GM18511 (cell line): Measurements from ENCODE around the gene NCS1.

Experiments used
- ATAC-seq: cut with Tn5 transposase; IDR thresholded peaks from one replicate; pipeline ENCODE4 v1.9.1; 2021; ENCODE audit warnings: mild to moderate bottlenecking, moderate library complexity; ENCODE audit not compliant: unreplicated experiment

NCS1 gene

DNA sequence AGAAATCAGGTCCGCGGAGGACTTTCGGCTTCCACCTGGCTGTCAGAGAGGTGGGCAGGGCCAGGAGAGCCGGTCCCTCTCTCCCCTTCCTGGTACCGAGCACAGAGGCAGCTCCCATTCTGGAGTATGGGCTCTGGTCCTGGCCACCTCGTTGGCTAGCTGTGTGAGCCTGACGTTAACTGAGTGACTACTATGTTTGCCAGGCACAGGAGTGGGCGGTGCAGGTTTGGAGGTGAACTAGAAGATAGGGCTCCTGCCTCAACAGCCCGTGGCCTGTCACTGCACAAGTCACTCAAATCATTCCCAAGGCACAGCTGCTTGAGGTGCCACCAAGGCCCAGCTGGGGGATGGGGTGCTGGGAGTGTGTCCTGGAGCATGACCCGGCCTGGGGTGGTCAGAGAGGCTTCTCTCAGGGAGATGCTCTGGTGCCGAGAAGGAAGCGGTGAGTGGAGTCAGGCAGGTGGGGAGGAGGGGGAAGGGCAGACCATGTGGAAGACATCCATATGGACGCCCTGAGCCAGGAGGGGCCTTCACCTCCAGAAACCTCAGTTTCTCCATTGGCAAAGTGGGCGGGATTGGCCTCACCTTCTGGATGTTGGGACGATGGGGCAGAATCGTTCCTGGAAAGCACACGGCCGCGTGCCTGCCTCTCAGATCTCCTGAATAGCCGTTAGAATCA, 39.5 kb downstream of the NCS1 start:
- no peak for ATAC-seq

DNA sequence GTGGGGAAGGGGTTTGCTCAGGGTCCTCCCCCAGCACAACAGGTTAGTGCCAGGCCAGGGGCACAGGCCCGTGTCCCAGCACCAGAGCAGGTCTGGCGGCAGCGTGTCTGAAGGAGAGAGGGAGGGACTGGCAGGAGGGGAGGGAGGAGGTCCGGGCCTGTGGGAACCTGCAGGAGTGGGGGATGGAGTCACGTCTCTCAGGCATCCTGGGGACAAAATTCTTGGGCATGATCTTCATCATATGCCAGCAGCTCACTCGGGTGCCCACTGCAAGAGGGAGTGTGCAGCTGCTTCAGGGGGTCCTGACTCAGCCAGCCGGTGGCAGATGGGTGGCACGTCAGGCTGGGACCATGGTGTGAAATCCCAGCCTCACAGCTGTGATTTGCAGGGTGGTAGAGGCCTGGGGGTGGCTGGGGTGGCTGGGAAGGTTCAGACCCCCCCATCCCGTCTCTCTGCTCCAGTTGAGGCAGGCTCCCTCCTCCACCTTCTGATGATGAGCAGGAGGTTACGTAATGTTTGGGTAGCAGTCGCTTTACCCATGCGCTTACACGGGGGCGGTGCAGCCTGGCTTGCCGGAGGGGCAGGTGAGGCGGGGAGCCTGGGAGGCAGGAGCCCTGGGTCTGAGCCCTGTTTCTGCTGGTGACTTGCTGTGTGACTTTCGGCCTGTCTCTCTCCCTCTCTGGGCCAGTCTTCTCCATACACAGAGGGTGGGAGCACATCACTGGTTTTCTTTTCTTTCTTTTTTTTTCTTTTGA, 40.5 kb downstream of the NCS1 start:
- ATAC-seq: no peak

GRCh38 chr9:130213911-130214761, 41.9 kb downstream of the NCS1 start:
- ATAC-seq: no peak

GRCh38 chr9:130214776-130215340, 42.7 kb downstream of the NCS1 start:
- no peak for ATAC-seq

DNA sequence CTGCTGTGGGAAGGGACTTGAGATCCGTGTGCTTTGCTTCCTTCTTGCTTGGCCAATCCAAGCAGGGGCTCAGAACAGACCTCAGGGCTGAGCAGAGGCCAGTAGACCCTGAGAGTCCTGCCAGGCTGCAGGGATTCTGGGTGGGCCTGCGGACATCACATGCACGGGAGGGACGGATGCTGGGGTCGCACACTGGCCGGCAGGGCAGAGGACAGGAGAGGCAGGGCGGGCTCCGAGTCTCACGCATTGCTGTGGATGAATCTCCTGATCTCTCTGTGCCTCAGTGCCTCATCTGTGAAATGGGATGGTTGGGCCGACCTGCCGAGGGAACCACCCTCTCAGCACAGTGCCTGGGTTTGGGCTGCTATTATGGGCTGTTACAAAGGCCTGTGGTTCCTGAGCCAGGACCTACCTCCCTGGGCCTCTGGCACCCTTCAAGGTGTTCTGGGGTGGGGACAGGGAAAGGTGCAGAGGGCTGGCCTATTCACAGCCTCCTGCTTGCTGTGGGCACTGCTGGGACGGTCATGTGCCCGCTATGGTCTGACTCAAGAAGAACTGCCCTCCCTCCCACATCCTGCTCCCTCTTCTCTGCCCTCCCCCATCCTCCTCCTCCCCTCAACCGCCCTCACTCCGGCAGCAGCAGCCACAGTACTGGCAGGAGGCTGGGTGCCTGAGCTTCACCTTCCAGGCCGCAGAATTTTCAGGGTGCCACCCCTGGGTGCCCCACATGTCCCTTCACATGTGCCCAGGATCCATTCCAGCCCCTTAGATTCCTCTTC, 43.3 kb downstream of the NCS1 start:
- no peak for ATAC-seq

DNA sequence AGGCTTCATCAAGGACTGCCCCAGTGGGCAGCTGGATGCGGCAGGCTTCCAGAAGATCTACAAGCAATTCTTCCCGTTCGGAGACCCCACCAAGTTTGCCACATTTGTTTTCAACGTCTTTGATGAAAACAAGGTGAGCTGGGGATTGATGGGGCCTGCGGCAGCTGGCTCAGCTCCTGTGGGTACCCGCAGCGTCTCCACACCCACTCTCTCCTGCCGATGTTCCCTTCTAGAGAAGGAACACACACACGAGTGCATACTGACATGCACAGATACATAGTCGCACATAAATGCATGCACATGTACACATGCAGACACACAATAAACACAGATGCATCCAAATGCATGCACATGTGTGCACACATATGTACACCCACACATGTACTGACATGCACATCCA, 45.6 kb downstream of the NCS1 start:
- ATAC-seq: no peak

DNA sequence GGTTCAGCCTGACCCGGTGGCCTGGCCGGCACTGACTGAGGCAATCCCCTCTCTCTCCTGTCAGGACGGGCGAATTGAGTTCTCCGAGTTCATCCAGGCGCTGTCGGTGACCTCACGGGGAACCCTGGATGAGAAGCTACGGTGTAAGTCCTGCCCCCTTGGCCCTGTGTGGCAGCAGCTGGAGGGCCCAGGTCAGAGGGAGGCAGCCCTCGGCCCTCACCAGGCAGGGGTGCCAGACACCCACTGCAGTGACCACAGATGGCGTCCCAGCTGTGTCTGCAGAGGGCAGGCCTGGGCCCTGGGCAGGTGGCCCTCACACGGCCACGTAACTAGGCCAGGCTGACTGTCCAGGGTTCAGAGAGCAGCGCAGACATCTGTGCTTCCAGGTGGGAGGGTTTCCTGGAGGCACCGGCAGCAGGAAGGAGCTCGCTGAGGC, 47.5 kb downstream of the NCS1 start:
- no peak for ATAC-seq

GRCh38 chr9:130220352-130220751, 48.1 kb downstream of the NCS1 start:
- ATAC-seq: no peak

- ATAC-seq: no peak
These were observed 50.6 kb downstream of the NCS1 start for GRCh38 chr9:130222833-130223232.

DNA sequence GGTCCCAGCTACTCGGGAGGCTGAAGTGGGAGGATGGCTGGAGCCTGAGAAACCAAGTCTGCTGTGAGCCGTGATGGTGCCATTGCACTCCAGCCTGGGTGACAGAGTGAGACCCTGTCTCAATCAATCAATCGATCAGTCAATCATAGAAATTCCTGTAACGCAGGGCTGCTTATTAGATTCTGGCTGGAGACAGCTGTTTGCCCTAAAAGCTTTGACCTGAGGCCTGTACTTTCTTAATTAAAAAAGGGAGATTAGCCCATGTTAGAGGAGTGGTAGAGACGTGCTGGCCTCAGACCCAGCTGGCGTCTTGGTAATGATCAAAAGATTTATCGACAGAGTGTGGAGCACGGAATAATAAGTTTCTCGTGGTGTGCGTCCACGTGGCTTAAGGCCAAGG, 52.9 kb downstream of the NCS1 start:
- ATAC-seq: no peak

DNA sequence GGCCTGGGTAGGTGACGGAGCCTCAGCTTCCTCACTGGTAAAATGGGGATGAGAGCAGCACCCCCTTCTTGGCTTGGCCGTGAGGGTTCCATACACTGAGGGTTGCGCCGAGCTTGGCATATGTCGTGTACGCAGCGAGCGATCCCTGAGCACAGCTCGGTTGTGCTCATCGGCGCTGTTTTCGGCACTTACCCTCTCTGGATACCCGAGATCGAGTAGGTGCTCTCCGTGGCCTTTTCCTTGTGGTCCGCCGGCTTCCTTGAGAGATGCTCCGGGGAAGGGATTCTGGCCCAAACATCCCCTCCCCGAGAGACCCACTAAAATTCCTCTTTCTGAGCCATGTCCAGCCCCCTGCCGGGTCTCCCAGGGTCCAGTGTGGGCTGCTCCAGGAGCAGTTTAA, 53.4 kb downstream of the NCS1 start:
- ATAC-seq: no peak

DNA sequence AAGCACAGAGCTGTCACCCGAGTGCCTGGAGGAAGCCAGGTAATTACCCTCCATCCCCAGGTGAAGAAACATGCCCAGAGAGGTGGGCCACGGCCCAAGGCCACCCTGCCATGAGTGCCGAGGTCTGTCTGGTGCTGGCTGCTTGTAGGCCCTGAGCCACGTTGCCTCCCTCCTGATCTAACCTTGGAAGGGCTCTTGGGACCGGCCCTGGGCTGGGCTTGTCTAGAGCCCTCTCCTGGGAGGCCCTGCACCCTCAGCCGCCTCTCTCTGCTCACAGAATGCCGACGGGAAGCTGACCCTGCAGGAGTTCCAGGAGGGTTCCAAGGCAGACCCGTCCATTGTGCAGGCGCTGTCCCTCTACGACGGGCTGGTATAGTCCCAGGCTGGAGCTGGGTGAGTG, 53.9 kb downstream of the NCS1 start:
- ATAC-seq: no peak

GRCh38 chr9:130227833-130228232, 55.6 kb downstream of the NCS1 start:
- no peak for ATAC-seq

DNA sequence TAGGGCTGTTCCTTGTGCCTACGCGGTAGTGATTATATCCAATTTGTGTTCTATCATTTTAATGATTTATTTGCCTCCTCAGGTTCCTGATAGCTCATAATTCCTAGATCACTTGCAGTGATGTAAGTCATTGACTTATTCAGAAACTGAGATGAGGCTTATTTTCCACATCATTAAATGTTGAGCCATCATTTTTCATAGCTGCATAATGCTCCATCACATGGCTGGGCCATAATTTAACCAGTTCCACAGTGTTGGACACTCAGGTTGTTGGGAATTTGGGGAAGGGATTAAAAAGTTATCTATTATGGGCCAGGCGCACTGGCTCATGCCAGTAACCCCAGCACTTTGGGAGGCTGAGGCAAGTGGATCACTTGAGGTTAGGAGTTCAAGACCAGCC, 57.6 kb downstream of the NCS1 start:
- no peak for ATAC-seq

GRCh38 chr9:130230631-130231030, 58.4 kb downstream of the NCS1 start:
- ATAC-seq: no peak

DNA sequence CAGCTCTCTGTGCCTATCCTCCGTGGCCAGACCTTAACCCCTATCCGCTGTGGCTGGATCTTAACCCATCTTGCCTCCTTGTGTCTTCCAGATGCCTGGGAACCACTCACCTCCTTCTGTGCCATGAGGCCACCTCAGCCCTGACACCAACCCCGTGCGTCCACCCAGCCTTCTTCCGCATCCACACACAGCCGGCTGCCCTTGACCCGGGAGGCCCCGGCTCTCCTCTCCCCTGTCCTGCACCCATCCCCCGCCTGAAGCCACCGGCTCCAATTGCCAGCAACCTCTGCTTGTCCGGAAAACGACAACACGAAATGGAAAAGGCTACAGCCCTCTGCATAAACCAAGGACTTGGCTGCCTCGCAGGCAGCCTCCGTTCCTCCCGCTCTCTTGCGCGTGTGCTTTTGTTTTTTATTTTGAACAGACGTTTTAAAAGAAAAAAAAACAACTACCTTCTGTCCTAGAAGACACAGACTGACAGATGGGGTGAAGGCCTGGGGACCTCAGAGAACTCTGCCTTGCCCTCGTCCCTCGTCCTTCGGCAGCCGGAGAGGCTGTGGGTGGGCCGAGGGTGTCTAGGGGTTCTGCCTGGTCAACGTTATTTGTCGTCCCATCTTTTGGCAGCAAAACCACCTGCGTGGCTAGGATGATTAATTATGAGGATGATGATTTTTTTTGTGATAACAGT, 60.8 kb downstream of the NCS1 start:
- no peak for ATAC-seq

DNA sequence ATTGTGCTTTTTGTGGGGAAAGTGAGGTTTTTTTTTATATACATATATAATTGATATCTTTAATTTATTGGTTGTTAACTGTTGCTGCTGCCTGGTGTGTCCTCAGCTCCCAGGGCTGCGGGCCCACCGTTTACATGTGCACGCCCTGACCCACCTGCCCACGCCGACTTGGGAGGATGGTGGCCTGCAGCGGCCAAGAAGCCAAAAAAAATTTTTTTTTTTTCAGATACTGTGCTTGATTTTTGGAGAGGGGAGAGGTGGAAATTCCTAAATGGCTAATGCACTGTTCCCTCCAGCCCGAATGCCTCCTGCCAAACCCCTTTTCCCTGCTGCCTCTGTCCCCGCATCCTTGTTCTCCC, 61.4 kb downstream of the NCS1 start:
- no peak for ATAC-seq

DNA sequence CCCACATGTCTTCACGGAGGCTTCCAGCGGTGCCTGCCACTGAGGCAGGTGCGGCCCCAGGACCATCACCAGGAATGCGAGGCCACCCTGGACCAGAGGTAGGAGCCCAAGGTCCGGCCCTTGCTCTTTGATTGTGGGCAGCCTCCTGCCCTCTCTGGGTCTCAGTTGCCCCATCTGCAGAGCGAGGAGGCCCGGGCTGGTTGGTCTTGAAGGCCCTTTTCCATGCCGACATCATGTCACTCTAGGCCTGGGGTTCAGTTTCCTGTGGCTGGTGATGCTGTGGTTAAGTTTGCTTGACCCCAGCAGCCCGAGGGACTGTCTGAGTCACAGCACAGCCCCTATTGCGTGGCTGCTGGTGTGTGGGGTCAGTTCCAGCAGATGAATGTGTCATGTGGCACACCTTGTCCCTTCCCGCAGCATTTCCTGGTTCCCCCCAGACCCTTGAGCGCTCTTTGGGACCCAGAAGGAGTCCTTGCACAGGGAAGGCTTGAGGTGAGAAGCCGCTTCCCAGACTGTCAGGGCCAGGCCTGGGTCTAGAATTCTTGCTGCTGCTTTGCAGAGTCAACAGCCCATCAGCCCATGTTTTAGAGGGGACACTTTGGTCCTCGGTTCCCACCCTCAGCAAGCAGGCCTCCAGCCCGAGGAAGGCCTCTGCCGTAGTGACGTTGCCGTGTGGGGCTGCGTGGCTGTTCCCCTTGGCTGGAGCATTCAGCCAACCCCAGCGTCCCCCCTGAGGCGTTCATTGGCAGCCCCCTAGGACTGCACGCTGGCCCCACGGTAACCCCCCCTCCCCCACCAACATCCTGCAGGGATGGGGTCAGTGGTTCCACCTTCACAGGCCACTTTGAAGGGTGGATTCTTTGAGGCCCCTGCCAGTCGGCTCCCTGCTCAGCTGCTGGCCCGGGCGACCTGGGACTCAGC, 62.4 kb downstream of the NCS1 start:
- no peak for ATAC-seq
